ENCODE measurements around the gene CALCOCO1. TPM values are rescaled to one million over a fixed set of nuclear protein-coding genes. Genes with fewer than 3 reads are reported as not detected.

The CALCOCO1 gene
- total and polyA plus RNA-seq, 9 of the 15 experiments (the other 6 are each of a cell fraction or from before 2014, with no cell fraction given) = 1.9 to 31.8 (median 11.0) TPM

DNA sequence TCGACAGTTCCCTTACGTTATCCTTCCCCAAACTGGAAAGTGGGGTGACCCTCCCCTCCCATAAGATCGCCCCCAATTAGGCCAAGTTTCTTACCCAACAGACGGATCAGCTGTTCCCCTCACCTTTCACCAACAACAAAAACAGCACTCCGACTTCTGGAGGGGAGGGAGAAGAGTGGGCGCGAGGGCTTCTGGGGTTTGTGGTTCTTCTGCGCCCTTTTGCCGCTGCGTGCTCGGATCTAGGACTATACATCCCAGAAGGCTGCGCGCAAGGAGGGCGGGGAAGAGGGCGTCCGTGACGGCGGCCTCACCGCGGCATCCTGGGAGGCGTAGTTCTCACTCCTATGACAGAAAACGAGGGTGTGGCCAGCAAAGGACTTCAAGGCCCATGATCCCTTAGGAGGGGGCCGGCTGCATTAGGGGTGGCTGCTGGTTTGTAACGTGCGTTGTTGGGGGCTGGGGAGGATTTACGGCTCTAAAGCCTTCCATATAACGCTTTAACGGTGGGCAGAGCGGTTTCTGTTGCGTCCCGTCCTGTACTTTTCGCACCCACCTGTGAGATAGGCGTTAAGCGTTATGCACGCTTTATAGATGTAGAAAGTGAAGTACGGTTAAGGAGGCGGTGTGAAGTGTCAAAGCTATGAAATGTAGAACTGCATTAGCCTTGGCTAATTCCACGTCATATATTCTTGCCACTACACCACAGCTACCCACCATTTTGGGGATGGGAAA is at the start of gene CALCOCO1 (continued):
- TF ChIP-seq EZH2 (IDR thresholded peaks at IDR 0.05; ENCODE audit: borderline replicate concordance, low read depth, low read length) (no peak), RBFOX2 (IDR thresholded peaks at IDR 0.05; ENCODE audit: low read depth, low read length) (peak; percentile 74), ZNF347 (CRISPR knock-in tag; IDR thresholded peaks at IDR 0.05; ENCODE audit: low read depth) (no peak), CSDE1 (IDR thresholded peaks at IDR 0.05) (no peak), NCOA6 (IDR thresholded peaks at IDR 0.05) (no peak), JUN (IDR thresholded peaks at IDR 0.05; ENCODE audit: borderline replicate concordance, low read depth, low read length) (peak; percentile 69), JUN (CRISPR knock-in tag; IDR thresholded peaks at IDR 0.05; ENCODE audit: borderline replicate concordance) (no peak), ATF4 (CRISPR knock-in tag; IDR thresholded peaks at IDR 0.05) (peak; percentile 72; the same call in 1 of the 2 replicates), ARID4B (CRISPR knock-in tag; IDR thresholded peaks at IDR 0.05) (peak; percentile 97), TFAP4 (CRISPR knock-in tag; IDR thresholded peaks at IDR 0.05; ENCODE audit: borderline replicate concordance) (peak; percentile 100), ZBTB7A (IDR thresholded peaks at IDR 0.05; ENCODE audit: borderline replicate concordance, control insufficient read depth, low read depth, low read length) (peak; percentile 69; the same call in 1 of the 2 replicates), WHSC1 (IDR thresholded peaks at IDR 0.05; ENCODE audit: low read length) (no peak), TBP (optimal IDR thresholded peaks at IDR 0.05; ENCODE audit: low read depth, low read length) (peak; percentile 69), RB1 (IDR thresholded peaks at IDR 0.05; ENCODE audit: low read depth) (peak; percentile 30; the same call in 1 of the 2 replicates), ZNF282 (CRISPR knock-in tag; IDR thresholded peaks at IDR 0.05) (no peak), BRD4 (IDR thresholded peaks at IDR 0.05) (no peak), PHB (CRISPR knock-in tag; IDR thresholded peaks at IDR 0.05) (no peak)
- TF ChIP-seq, protein P1, sequence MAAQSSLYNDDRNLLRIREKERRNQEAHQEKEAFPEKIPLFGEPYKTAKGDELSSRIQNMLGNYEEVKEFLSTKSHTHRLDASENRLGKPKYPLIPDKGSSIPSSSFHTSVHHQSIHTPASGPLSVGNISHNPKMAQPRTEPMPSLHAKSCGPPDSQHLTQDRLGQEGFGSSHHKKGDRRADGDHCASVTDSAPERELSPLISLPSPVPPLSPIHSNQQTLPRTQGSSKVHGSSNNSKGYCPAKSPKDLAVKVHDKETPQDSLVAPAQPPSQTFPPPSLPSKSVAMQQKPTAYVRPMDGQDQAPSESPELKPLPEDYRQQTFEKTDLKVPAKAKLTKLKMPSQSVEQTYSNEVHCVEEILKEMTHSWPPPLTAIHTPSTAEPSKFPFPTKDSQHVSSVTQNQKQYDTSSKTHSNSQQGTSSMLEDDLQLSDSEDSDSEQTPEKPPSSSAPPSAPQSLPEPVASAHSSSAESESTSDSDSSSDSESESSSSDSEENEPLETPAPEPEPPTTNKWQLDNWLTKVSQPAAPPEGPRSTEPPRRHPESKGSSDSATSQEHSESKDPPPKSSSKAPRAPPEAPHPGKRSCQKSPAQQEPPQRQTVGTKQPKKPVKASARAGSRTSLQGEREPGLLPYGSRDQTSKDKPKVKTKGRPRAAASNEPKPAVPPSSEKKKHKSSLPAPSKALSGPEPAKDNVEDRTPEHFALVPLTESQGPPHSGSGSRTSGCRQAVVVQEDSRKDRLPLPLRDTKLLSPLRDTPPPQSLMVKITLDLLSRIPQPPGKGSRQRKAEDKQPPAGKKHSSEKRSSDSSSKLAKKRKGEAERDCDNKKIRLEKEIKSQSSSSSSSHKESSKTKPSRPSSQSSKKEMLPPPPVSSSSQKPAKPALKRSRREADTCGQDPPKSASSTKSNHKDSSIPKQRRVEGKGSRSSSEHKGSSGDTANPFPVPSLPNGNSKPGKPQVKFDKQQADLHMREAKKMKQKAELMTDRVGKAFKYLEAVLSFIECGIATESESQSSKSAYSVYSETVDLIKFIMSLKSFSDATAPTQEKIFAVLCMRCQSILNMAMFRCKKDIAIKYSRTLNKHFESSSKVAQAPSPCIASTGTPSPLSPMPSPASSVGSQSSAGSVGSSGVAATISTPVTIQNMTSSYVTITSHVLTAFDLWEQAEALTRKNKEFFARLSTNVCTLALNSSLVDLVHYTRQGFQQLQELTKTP (IDR thresholded peaks at IDR 0.05; ENCODE audit: low read depth in 1 of 2, partially characterized antibody in 2 of 2) = peak; percentile 86 to 100
